HG03439 (cell line): ENCODE data around the gene RBM33.

Experiments
- ATAC-seq: cut with Tn5 transposase; IDR thresholded peaks from one replicate; pipeline ENCODE4 v1.9.1; 2021; ENCODE audit warnings: mild to moderate bottlenecking, moderate library complexity; ENCODE audit not compliant: unreplicated experiment

The RBM33 gene

DNA sequence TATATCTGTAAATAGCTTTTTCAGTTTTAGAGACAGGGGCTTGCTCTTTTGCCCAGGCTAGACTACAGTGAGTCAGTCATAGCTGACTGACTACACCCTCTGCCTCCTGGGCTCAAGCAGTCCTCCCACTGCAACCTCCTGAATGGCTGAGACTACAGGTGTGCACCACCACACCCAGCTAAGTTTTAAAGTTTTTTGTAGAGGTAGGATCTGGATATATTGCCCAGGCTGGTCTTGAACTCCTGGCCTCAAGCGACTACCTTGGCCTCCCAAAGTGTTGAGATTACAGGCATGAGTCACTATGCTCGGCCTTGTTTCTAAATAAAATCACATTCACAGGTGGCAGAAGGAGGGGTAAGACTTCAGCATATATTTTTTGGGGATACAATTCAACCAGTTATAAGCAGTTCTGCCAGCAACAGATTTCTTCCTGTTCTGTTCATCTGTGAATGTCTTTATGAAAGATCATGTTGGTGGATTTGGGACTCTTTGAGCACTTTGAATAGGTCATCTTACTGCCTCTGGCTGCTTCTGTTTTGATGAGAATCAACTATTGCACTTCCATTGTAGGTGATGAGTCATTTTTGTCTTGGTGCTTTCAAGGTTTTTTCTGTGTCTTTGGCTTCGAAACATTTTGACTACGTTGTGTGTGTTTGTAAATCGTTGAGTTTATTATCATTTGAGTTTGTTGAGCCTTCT is 15.7 kb downstream of the RBM33 start:
- peak; percentile 83 for ATAC-seq

DNA sequence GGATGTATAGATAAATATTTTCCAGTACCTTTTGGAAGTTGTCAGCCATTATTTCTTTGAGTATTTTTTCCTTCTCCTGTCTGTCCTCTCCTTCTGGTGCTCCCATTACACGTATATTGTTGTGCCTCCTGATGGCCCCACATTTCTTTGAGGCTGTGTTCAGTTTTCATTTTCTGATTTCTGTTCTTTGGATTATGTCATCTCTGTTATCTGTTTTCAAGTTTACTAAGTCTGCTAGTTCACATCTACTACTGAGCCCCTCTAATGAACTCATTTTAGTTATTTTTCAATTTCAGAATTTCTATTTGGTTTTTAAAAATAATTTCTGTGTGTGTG is 16.3 kb downstream of the RBM33 start:
- peak; percentile 72 for ATAC-seq

DNA sequence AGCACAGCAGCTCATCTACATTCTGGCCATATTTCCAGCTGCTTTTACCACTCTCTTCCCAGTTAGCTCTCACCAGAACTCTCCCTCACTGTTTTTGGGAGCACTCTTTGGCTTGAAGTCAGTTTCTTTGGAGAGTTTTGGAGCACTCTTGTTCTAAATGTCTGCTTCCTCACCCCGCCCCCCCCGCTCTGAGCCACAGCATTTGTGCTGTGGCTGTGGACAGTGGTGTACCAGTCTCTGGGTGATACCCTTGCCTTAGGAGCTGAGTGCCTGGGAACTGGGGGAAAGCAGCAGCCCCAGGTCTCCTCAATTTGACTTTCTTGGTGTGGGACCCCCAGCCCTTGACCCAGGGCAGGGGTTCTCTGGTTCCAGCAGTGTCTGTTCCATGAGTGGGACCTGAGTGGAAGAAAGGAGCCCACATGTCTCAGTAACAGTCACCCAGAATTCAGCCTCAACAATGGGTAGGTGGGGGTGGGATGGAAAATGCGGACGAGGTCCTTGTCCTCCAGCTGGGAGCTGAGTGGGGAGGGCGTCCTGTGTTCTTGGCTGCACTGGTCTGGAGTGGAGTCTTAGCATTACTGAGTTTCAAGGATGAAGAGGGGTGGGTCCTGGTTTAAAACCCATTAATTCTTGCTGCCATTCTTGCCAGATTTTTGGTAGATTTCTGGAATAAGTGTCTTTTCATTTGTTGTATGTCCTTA is 18.0 kb downstream of the RBM33 start:
- ATAC-seq: no peak

DNA sequence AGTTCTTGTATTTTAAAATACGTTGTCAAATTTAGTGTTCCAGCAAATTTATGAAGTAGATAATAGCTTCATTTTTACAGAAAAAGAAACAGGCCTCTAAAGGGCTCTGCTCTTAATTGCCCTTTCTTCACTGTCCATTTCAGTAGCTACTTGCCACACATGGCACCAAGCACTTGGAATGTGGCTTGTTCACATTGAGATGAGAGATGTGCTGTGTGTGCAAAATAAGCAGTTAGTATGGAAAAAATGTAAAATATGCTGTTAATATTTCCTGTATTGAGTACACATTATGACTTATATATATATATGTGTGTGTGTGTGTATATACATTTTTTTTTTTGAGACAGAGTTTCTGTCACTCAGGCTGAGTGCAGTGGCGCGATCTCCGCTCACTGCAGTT is 19.5 kb downstream of the RBM33 start:
- no peak for ATAC-seq

DNA sequence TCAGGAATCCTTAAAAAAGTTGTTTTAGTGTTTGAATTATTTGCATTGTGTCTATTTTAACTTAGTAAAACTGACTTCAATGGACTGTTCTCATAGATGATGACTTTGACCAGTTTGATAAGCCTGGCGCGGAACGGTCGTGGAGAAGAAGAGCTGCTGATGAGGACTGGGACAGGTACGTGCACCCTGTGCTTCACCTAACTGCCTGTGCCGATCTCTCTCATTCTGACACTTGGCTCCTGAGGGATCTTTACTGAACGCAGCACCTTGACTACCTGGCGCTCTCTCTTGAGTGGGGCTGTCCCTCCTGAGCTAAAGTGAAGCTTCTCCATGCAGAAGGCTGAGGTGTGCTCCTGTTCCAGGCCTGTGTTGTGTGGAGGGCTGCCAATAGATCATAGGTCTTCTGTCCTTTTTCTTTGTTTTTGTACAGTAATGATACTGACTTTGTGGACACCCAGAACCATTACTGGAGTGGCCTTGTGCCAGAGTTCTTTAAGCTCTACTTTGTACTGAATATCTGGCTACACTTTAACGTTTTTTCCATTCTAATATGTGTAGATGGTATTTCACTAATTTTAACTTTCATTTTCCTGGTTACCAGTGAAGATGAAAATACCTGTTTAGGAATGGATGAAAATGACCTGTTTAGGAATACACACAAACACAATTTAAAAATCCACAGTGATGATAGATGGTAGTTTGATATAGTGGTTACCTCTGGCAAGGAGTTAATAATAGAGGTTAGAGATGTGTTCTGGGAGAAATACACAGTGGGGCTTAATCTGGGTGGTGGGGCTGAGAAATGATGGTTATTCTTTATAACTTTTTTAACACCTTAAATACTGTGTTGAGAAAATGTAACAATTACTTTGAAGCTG is 20.9 kb downstream of the RBM33 start:
- ATAC-seq: no peak

DNA sequence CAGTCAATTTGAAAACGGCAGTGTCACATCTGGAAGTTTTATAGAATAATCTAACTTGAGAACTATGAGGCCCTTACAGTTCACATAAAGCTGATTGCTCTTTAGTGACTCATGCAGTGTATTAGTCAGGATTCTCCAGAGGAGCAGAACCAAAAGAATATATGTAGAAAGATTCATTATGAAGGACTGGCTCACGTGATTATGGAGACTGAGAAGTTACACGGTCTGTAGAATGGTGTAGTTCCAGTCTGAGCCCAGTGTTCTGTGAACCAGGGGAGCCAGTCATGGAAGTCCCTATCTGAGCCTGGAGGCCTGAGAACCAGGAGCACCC is 21.5 kb downstream of the RBM33 start:
- ATAC-seq: no peak

DNA sequence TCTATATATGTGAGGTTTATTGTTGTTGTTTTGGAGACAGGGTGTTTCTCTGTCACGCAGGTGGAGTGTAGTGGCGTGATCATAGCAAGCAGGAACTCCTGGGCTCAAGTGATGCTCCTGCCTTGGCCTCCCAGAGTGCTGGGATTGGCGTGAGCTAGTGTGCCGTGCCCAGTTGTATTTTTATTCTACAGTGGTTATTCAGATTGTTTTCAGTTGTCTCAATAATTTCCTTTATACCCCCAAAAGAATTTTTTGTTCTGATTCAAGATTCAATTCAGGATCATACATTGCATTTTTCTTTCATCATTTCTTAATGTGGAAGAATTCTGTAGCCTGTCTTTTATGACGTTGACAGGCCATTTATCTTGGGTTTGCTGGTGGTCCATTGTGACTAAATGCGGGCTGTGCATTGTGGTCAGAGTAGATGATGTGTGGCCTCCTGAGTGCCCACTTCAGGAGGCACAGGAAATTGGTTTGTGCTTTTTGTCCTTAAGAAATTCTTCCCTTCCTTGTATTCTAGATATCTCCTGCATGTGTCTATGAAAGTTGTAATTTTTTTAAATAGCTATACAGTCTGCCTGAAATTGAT is 22.9 kb downstream of the RBM33 start:
- no peak for ATAC-seq

DNA sequence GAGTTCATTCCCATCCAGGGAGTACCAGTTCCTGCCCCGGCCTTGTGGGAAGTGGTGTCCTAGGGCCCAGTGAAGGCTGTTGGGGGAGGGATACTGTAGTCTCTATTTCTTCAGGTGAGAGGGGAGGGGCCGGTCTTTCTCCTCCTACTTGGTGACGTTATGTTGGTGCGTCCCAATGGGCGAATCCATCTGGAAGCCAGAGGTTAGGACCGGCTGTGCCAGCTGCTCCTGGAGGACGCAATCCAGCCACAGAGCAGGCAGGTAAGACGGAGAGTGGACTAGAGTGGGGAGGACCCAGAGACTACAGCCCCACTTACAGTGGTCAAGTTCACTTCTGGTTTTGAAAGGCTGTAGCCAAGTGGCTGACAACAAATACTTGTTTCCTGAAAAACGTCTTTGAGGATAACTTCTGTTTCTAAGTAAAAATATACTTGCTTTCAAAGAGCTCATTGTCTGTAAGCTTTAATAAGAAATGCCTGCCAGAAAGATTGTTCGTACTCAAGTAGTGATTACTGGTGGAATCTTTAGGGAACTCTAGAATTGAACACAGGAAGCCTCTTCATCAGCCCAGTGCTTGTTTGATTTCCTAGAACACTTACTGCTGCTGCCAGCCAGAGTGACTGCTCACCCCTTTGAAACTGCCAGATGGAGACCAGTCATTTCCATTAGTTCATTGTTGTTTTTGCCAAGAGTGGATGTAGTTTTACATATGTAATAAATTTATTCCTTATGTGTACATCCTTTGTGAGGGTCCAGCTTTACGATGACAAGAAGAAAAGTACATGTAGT is 25.4 kb downstream of the RBM33 start:
- ATAC-seq: no peak

DNA sequence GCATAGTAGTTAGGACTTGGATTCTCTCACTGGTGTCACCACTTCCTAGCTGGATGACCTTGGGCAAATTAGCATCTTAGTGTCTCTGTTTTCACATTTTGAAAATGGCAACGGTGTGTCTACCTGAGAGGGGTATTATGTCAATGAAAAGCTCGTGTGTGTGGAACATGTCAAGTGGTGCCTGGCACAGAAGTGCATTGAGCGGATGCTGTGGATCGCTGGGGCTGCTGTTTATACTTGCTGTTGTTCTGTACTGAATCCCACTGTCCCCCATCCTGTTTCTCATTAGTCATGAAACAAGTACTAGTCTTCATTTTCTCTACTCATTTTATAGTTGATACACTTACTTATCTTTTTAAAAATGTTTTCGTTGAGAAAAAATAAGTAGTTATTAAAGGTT is 26.1 kb downstream of the RBM33 start:
- ATAC-seq: no peak

DNA sequence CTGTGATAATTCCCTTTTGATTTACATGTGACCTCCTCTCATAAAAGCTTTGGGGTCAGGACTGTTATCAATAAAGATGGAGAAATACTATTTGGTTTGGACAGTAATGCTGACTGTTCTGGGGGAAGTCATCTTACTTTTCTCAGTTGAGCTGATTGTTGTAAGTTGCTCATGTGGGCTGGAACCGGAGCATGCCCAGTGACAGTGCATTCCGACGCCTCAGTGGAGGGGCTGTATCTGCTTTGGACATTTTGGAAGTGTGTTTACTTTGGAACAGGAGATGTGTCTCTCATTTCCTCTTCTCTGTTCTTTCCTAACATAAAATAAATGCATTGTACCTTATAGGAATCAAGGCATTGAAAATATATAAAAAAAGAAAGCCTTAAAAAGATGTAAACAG is 30.1 kb downstream of the RBM33 start:
- ATAC-seq: no peak

DNA sequence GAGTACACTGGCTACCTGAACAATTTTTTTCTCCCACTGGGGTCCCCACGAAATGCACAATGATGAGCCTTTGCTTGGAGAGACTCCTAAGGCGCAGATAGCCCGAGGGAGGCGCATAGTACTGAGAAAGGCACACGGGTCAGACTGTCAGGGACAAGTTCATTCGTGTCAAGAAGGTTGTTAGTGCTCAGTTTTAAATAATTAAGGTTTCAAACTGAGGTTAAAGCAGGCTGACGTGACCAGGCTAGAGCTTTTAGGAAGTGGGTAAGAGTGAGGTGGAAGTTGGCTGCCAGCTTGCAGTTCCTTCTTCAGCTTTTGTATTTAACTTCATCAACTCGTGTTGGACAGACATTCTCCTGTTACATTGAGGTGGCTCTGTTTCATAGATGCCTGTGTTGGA is 31.6 kb downstream of the RBM33 start:
- ATAC-seq: no peak

DNA sequence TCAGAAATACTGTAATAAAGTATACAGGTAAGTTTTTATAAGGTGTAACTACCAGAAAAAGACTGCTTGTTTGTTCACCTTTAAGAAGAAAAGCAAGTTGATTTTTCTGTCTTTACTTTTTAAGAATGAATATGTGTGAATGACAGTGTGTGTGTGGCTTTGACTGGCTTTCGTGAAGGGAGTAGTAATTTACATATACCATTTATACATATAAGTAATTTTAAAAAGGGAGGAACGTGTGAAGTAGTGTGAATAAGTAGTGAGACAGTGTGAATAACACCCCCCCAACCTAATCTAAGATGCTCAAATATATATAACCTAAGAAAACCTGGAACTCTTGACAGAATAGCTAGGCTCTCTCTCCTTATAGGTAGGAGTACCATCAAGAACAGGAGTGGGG is 33.2 kb downstream of the RBM33 start:
- ATAC-seq: no peak

DNA sequence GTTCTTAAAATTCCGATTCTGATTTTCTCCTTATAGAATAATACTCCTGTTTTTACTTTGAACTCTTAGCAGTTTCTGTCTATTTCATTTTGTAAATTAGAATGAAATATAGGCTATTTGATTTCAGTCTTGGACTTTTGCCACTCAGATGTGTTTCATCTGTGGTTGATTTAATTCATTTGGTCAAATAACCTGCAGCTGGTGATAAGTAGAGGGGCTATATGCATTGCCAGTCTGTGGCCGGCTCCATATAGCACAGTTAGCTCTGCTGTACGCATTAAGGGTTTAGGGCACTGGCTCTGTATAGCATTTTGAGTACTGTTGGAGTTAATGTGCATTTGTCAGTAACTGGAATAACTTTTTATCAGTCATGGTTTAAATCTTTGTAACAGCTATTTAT is 35.7 kb downstream of the RBM33 start:
- no peak for ATAC-seq

DNA sequence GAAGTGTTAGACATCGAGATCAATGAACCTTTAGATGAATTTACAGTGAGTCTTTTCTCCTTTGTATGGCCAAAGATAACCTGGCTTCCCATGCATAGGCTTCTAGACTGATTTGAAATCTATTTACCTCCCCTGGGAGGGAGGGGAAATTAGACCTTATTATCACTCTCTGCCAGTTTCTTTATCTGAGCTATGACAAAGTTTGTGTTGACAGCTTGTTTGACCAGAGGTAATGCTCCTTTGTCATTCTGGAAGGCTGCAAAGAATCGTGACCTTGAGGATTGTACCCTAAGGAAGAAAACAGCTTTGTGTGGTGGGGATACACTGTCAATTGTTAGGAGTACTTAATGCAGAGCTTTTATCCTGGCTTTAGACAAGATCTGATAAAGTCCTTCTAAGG is 36.4 kb downstream of the RBM33 start:
- no peak for ATAC-seq

DNA sequence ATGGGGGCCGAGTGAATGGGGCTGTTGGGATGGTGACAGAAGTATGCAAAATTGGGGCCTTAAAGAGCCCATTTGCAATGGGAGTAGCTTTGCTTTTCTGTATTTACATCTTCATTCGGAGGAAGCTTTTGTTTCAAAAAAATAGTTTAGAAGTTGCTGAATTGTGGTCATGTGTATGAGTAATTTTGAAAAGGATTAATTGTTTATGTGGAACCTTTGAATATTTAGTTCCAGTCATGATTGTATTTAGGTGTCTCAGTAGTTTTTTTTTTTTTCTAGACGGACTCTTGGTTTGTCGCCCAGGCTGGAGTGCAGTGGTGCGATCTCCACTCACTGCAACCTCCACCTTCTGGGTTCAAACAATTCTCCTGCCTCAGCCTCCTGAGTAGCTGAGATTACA is 37.2 kb downstream of the RBM33 start:
- ATAC-seq: no peak

DNA sequence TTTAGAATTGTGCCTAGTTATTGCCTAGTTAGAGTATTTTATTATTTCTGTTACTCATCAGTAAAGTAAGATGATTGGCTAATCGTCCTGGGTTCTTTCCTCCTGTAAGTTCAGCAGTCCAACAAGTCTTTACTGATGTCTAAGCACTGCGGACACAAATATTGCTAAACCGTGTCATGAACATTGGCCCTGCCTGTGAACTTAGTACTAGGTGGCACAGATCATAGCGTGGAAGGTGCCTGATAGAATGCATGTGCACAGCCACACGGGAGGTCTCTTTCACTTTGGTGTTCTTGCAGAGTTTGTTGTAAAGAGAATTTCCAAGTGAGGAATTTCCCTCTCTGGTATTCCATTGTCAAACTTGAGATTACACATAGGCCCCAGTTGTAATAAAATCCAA is 38.0 kb downstream of the RBM33 start:
- no peak for ATAC-seq

DNA sequence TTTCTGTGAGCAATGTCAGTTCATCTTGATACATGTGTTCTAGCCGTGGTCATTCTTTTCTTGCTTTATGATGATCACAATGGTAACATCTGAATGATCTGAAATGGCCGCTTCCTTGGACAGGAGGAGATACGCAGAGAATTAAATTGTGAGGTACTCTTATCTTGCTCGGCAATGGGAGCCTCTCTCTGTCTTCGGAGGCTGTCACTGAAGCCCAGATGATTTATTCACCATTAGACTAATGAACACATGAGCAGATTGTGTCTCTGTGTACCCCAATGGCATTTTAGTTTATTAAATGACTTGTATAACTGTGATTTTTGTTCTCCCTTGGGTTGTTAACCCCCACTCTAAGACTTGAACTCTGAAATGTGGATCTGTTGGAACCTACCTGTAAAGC is 38.6 kb downstream of the RBM33 start:
- no peak for ATAC-seq

DNA sequence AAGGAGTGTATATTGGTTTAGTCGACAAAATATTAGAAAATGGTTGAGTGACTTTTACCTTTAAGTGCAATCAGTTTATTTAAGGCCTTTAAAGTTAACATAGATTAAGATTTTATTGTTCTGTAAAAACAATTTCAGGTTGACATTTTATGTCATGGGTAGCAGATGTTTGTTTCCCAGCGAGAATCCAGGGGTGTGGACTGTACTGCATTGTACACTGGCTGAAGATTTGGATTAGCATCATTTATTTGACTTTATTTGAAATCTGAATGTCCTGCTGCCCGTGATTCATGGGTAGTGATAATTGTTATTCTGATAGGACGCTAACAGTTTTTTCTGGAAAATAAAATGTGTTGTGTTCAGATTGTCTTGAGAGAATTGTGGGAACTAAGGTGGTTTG is 39.3 kb downstream of the RBM33 start:
- ATAC-seq: no peak

DNA sequence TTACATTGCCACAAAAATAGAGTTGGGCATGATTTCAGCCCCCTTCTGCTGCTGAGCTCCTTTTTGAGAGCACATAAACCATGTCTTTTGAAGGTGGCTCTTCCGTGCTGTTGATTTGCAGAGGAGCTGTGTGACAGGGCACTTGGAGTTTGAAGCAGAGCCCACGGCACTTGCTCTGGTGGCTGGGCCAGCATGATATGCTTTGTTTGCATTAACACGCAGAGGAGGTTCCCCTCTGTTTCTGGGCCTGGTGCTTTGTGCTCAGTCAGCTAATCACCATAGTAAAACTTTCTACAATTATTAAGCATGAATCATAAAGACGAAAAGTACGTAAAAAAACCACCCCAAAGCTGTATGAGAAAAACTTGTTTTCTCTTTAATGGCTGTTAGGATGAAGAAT is 40.1 kb downstream of the RBM33 start:
- no peak for ATAC-seq

DNA sequence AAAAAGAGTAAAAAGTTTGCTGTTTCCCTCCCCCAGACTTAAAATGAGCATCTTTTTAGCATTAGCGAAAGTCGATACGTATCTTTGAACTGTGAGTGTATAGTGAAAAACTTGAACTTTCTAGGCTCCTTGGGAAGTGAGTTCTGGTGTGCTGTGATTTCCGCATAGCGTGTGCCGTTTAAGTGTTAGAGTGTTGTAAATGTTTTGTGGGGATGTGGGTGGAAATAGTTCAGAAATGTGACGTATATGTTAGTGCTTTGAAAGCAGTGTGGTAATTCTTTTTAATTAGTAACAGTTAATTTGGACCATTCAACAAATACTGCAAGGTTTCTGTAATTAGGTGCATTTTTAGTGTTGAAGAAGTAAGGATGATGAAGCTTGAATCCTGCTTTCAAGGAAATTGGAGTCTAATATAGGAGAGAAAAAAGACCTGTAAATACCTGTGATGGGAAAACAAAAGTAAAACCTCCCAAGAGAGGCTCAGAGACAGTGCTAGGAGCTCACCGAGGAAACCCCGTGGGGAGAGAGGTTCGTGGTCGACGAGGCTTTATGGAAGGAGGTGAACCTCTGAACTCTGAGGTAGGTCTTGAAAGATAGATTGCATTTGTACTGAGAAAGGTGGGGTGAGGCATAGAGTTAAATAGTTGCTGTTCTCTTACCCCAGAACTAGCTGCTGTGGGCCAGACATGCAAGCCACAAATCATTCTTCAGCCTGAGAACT is 40.8 kb downstream of the RBM33 start:
- no peak for ATAC-seq
